WERI-Rb-1 (cell line): ENCODE measurements around the gene SMYD3.

Experiments
- DNase-seq: peaks from one replicate; pipeline ENCODE4 v3.0.0-alpha.2; 2020
- H3K27ac ChIP-seq: fragments of 250-450 bp; sonication (Bioruptor Pico); 2 replicates; pipeline ENCODE4 v1.5.1; 2020; ENCODE audit warnings: mild to moderate bottlenecking, moderate library complexity
- H3K27me3 ChIP-seq: fragments of 250-450 bp; sonication (Bioruptor Pico); 2 replicates; pipeline ENCODE4 v1.5.1; 2021; ENCODE audit warnings: mild to moderate bottlenecking, low read depth, moderate library complexity; ENCODE audit not compliant: insufficient read depth, severe bottlenecking
- H3K36me3 ChIP-seq: fragments of 250-450 bp; sonication (Bioruptor Pico); 2 replicates; pipeline ENCODE4 v1.5.1; 2020; ENCODE audit warnings: mild to moderate bottlenecking, moderate library complexity
- H3K4me3 ChIP-seq: 2 replicates; pipeline ENCODE4 v1.5.1; 2011; ENCODE audit warnings: low read depth, mild to moderate bottlenecking, control low read depth, low read length
- H3K9me3 ChIP-seq: fragments of 250-450 bp; sonication (Bioruptor Pico); 2 replicates; pipeline ENCODE4 v1.5.1; 2021; ENCODE audit warnings: mild to moderate bottlenecking, moderate library complexity; ENCODE audit not compliant: severe bottlenecking
- TF ChIP-seq, protein P1 (sequence below): IDR thresholded peaks from 2 replicates; pipeline ENCODE4 v1.5.1; 2011; ENCODE audit warnings: low read depth, mild to moderate bottlenecking, control low read depth, inconsistent platforms, low read length

SMYD3 gene

DNA sequence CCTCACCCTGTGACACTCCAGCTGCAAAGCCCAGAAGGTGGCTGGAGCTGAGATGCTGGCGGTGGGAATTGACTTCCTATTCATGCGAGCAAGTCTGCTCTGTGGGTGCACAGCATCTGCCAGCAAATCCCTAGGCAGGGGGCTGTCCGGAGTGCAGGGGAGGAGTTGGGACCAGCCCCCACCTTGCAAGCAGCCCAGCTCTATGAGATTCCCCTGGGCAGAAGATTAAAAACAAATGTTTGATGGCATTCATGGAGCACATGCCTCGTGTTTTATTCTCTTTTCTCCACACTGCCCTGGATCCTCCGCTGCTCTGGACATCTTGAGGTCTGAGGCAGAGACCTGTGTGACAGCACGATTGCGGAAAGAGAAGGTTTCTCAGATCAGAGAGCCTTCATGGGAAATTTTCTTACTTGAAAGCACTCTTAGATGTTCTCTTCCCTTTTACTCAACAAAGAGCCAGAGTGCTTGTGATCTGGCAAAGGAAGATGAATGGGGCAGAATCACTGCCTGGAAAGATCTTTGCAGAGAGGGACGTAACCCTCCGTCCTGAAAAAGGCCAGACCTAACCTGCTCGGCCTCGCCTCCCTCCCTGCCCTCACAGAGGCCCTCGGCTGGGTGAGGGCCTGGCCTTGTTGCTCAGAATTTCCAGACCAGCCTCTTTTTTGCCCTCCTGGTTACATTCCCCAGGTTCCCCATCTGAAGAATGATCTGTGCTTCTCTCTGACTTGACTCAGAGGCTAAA lies 755.2 kb downstream of the SMYD3 start:
- no peaks in the 10 kb centered on the region for H3K9me3 ChIP-seq
- no peak overlapping the region for H3K27ac ChIP-seq
- no peak overlapping the region for H3K4me3 ChIP-seq
- TF ChIP-seq, protein P1, sequence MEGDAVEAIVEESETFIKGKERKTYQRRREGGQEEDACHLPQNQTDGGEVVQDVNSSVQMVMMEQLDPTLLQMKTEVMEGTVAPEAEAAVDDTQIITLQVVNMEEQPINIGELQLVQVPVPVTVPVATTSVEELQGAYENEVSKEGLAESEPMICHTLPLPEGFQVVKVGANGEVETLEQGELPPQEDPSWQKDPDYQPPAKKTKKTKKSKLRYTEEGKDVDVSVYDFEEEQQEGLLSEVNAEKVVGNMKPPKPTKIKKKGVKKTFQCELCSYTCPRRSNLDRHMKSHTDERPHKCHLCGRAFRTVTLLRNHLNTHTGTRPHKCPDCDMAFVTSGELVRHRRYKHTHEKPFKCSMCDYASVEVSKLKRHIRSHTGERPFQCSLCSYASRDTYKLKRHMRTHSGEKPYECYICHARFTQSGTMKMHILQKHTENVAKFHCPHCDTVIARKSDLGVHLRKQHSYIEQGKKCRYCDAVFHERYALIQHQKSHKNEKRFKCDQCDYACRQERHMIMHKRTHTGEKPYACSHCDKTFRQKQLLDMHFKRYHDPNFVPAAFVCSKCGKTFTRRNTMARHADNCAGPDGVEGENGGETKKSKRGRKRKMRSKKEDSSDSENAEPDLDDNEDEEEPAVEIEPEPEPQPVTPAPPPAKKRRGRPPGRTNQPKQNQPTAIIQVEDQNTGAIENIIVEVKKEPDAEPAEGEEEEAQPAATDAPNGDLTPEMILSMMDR: no peak
- H3K27me3 ChIP-seq: no peaks in the 10 kb centered on the region
- no peaks in the 10 kb centered on the region for H3K36me3 ChIP-seq
- DNase-seq: no peak

GRCh38 chr1:245751116-245751515 lies 756.0 kb downstream of the SMYD3 start:
- H3K4me3 ChIP-seq: no peak overlapping the region
- no peaks in the 10 kb centered on the region for H3K36me3 ChIP-seq
- H3K27me3 ChIP-seq: no peaks in the 10 kb centered on the region
- TF ChIP-seq, protein P1: no peak
- DNase-seq: no peak
- no peaks in the 10 kb centered on the region for H3K9me3 ChIP-seq
- H3K27ac ChIP-seq: no peak overlapping the region

GRCh38 chr1:245750261-245750660 lies 756.8 kb downstream of the SMYD3 start:
- TF ChIP-seq, protein P1: no peak
- Histone ChIP-seq H3K27me3 (no peaks in the 10 kb centered on the region), H3K36me3 (no peaks in the 10 kb centered on the region), H3K9me3 (no peaks in the 10 kb centered on the region), H3K27ac (no peak overlapping the region), H3K4me3 (no peak overlapping the region)
- no peak for DNase-seq

GRCh38 chr1:245749053-245749452 lies 758.0 kb downstream of the SMYD3 start:
- TF ChIP-seq, protein P1: no peak
- Histone ChIP-seq H3K27me3 (peaks cover 4% of the 10 kb centered on the region), H3K36me3 (no peaks in the 10 kb centered on the region), H3K9me3 (no peaks in the 10 kb centered on the region), H3K4me3 (no peak overlapping the region), H3K27ac (no peak overlapping the region)
- no peak for DNase-seq

DNA sequence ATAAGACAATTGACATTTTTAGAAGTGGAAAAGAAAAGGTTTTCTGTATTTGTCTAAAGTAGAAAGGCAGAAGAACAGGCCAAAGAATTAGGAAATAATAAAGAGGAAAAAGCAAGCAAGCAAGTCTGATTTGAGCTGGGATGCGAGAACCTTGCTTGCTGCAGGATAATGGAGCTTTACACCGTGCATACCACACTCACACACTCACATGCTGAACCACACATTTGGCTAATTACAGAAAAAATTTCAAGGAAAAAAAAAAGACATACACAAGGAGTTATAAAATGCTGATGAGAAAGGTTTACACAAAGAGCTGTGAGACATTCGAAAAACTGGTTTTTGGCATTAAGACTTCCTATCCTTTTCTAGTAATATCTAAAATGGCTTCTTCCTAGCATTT lies 758.4 kb downstream of the SMYD3 start:
- H3K27ac ChIP-seq: no peak overlapping the region
- TF ChIP-seq, protein P1: no peak
- H3K4me3 ChIP-seq: no peak overlapping the region
- no peak for DNase-seq
- no peaks in the 10 kb centered on the region for H3K36me3 ChIP-seq
- peaks cover 2% of the 10 kb centered on the region for H3K9me3 ChIP-seq
- peaks cover 6% of the 10 kb centered on the region for H3K27me3 ChIP-seq

GRCh38 chr1:245748240-245748639 lies 758.8 kb downstream of the SMYD3 start:
- no peak overlapping the region for H3K4me3 ChIP-seq
- H3K27me3 ChIP-seq: peaks cover 7% of the 10 kb centered on the region
- peaks cover 2% of the 10 kb centered on the region for H3K9me3 ChIP-seq
- no peak for DNase-seq
- H3K27ac ChIP-seq: no peak overlapping the region
- TF ChIP-seq, protein P1: no peak
- no peaks in the 10 kb centered on the region for H3K36me3 ChIP-seq
